HepG2 (cell line): Measurements from ENCODE around the gene ENO1. TPM values are rescaled to one million over a fixed set of nuclear protein-coding genes. Genes with fewer than 3 reads are reported as not detected.

ENCODE experiments used
- ATAC-seq: fragments of 200-7000 bp; cut with Tn5 transposase; 3 replicates; pipeline ENCODE4 v1.9.1; 2020; ENCODE audit warnings: mild to moderate bottlenecking, moderate library complexity
- BruUV-seq: library from RNA; stranded (reverse); fragments of 400-500 nt; replicated peaks from 2 replicates; lab custom pipeline; 2021; lab: Mats Ljungman, UMichigan
- CTCF ChIA-PET: fragments of 300-600 bp; formaldehyde crosslinking; extraction: SDS; loops from one replicate; lab custom pipeline; 2021; ENCODE audit warnings: low total read pairs, inconsistent platforms, low intra/inter-chr PET ratio; lab: Yijun Ruan, JAX
- POLR2A ChIA-PET: fragments of 350-600 bp; sonication (Branson Sonifier 250); formaldehyde crosslinking; loops from one replicate; lab custom pipeline; 2020; ENCODE audit warnings: antibody characterized with exemption, inconsistent platforms; lab: Yijun Ruan, JAX
- DNase-seq: peaks from one replicate; pipeline ENCODE4 v3.0.0-alpha.2; 2015; ENCODE audit warnings: low spot score
- FAIRE-seq: peaks from 3 replicates; lab custom pipeline; 2011; peaks lifted over from hg19 to GRCh38; lab: Jason Lieb, UNC
- H2AFZ ChIP-seq: one replicate; pipeline ENCODE4 v1.6.1; 2011; ENCODE audit warnings: low read length, inconsistent platforms
- H3K27ac ChIP-seq: fragments of 300-600 bp; 3 replicates; pipeline ENCODE4 v1.8.0; 2011; ENCODE audit warnings: mixed run types, mild to moderate bottlenecking, mixed read lengths, low read length, inconsistent platforms; ENCODE audit not compliant: insufficient read depth; ENCODE audit errors: extremely low read length
- H3K27me3 ChIP-seq, 2 experiments: fragments of 200-600 bp in 1 of 2; 2 replicates in 1 of 2; 3 replicates in 1 of 2; pipeline versions ENCODE4 v1.6.0 to v1.8.0; 2011; ENCODE audit warnings: low read length in 2 of 2, mild to moderate bottlenecking in 2 of 2, moderate library complexity in 2 of 2, inconsistent platforms in 1 of 2; ENCODE audit not compliant: insufficient read depth in 2 of 2, control insufficient read depth in 1 of 2
- H3K36me3 ChIP-seq, 2 experiments: fragments of 200-600 bp in 1 of 2; replicated peaks in 1 of 2; 2 replicates in 1 of 2; 3 replicates in 1 of 2; pipeline versions ENCODE4 v1.5.1 to v1.8.0; 2011; ENCODE audit warnings: low read length in 2 of 2, inconsistent platforms in 1 of 2; ENCODE audit not compliant: insufficient read depth in 2 of 2, control insufficient read depth in 1 of 2
- H3K4me1 ChIP-seq: 2 replicates; pipeline ENCODE4 v1.5.1; 2012; ENCODE audit warnings: low read length, inconsistent platforms; ENCODE audit not compliant: insufficient read depth
- H3K4me2 ChIP-seq: 2 replicates; pipeline ENCODE4 v1.6.0; 2011; ENCODE audit warnings: low read depth, low read length, inconsistent platforms
- H3K4me3 ChIP-seq, 3 experiments: fragments of 200-600 bp in 1 of 3; sonication (generic), shearing (Covaris generic) in 1 of 3; replicated peaks in 1 of 3; 2 replicates each; pipeline ENCODE4 v1.5.1; 2011 to 2016; ENCODE audit warnings: low read length in 3 of 3, inconsistent platforms in 2 of 3, low read depth in 2 of 3, mild to moderate bottlenecking in 2 of 3, control low read depth in 1 of 3, mixed read lengths in 1 of 3; ENCODE audit not compliant: insufficient read depth in 1 of 3
- H3K79me2 ChIP-seq: one replicate; pipeline ENCODE4 v1.6.1; 2011; ENCODE audit warnings: low read length, inconsistent platforms; ENCODE audit not compliant: insufficient read depth
- H3K9ac ChIP-seq: 2 replicates; pipeline ENCODE4 v1.6.0; 2011; ENCODE audit warnings: mild to moderate bottlenecking, low read depth, low read length, inconsistent platforms; ENCODE audit not compliant: insufficient read depth
- H3K9me3 ChIP-seq: 2 replicates; pipeline ENCODE4 v1.5.1; 2012; ENCODE audit warnings: mild to moderate bottlenecking, low read length
- H4K20me1 ChIP-seq: 2 replicates; pipeline ENCODE4 v1.6.0; 2011; ENCODE audit warnings: inconsistent platforms, mild to moderate bottlenecking, low read length, moderate library complexity; ENCODE audit not compliant: insufficient read depth
- MAX ChIP-seq: IDR thresholded peaks from 2 replicates; pipeline ENCODE4 v1.6.1; 2012; ENCODE audit warnings: inconsistent platforms
- MNT ChIP-seq: fragments of 450-650 bp; IDR thresholded peaks from 2 replicates; pipeline ENCODE4 v1.6.1; 2016
- SAP130 ChIP-seq: IDR thresholded peaks from 2 replicates; pipeline ENCODE4 v1.6.1; 2016; ENCODE audit warnings: low read depth
- WGBS: methylation state at CpG from one replicate; pipeline ENCODE4 v1.1.6; 2017; ENCODE audit warnings: low lambda C conversion rate; 5-methylcytosine and 5-hydroxymethylcytosine counted together
- in situ Hi-C: cut with HindIII; loops from 2 replicates; pipeline ENCODE4 v1.10.0; 2017; ENCODE audit warnings: low pct_unique_long_range_greater_than_20kb; ENCODE audit not compliant: extremely low pct_ligation_motif_present
- intact Hi-C: fragments of 100-400 bp; cut with micrococcal nuclease; formaldehyde crosslinking; loops from one replicate; pipeline ENCODE4 v1.10.0; 2022; ENCODE audit not compliant: unreplicated experiment
- polyA plus RNA-seq, 8 experiments: library from polyadenylated mRNA; depleted of rRNA in 3 of 8; stranded (reverse) in 7 of 8; unstranded in 1 of 8; fragments of >200 nt; fragmentation: Illumina TruSeq in 4 of 8; extraction: Trizol in 4 of 8; gene quantifications; 2 replicates each; pipeline versions ENCODE4 v1.2.1 to v1.2.3, GENCODE V29; 2011 to 2016; ENCODE audit warnings: low read depth in 4 of 8, missing spikeins in 1 of 8, mixed read lengths in 1 of 8; ENCODE audit not compliant: insufficient read depth in 1 of 8
- total RNA-seq, 5 experiments: library from RNA; depleted of rRNA; stranded (reverse); fragments of >200 nt; fragmentation: Illumina TruSeq; extraction: Trizol; gene quantifications; 2 replicates each; pipeline ENCODE4 v1.2.3, GENCODE V29; 2016; ENCODE audit warnings: low read depth in 1 of 5
- TF ChIP-seq, protein P1 (sequence below): sonication (generic); formaldehyde crosslinking; IDR thresholded peaks from 2 replicates; pipeline ENCODE4 v1.5.1; 2020; ENCODE audit warnings: mild to moderate bottlenecking, missing genetic modification reagents, moderate library complexity
- TF ChIP-seq, protein P2 (sequence below): sonication (generic); formaldehyde crosslinking; IDR thresholded peaks from 2 replicates; pipeline ENCODE4 v1.4.0; 2020; ENCODE audit warnings: missing genetic modification reagents, low read depth, mild to moderate bottlenecking, borderline replicate concordance

Gene ENO1
- total and polyA plus RNA-seq, 2 of the 13 experiments (the other 11 are each of a cell fraction or from before 2014, with no cell fraction given) = 1,559 to 3,103 TPM

GRCh38 chr1:8825985-8826481 lies 52.5 kb downstream of the ENO1 start:
- POLR2A ChIA-PET = interaction anchor here (1.5 kb wide), 1 partner anchor 8 kb away, joined by 10 read pairs; the partner anchor contains the start of gene RERE
- Histone ChIP-seq H3K9me3 (no peaks in the 10 kb centered on the region), H3K79me2 (no peaks in the 10 kb centered on the region), H4K20me1 (no peaks in the 10 kb centered on the region), H3K4me3 (peak overlapping the region in 2 of 3 experiments; percentile 22 to 26; a peak in 1 of 6 replicates), H3K4me2 (peak overlapping the region; percentile 50), H3K36me3 (no peaks in the 10 kb centered on the region), H3K9ac (no peak overlapping the region), H2AFZ (no peak overlapping the region), H3K27me3 (no peaks in the 10 kb centered on the region; a peak in 1 of 5 replicates)
- ATAC-seq = peak; percentile 51
- CTCF ChIA-PET = no interaction called here
- DNase-seq = no peak
- WGBS = 39% methylated on average over 10 of the region's 10 CpGs
- no TSS peak for BruUV-seq
- TF ChIP-seq MNT (peak; percentile 36; the same call in 1 of the 2 replicates), SAP130 (CRISPR knock-in tag) (0 out of 2 replicates have a peak, but pooled peaks have one; percentile 24), MAX (0 out of 2 replicates have a peak, but pooled peaks have one; percentile 30)
- TF ChIP-seq, protein P1, sequence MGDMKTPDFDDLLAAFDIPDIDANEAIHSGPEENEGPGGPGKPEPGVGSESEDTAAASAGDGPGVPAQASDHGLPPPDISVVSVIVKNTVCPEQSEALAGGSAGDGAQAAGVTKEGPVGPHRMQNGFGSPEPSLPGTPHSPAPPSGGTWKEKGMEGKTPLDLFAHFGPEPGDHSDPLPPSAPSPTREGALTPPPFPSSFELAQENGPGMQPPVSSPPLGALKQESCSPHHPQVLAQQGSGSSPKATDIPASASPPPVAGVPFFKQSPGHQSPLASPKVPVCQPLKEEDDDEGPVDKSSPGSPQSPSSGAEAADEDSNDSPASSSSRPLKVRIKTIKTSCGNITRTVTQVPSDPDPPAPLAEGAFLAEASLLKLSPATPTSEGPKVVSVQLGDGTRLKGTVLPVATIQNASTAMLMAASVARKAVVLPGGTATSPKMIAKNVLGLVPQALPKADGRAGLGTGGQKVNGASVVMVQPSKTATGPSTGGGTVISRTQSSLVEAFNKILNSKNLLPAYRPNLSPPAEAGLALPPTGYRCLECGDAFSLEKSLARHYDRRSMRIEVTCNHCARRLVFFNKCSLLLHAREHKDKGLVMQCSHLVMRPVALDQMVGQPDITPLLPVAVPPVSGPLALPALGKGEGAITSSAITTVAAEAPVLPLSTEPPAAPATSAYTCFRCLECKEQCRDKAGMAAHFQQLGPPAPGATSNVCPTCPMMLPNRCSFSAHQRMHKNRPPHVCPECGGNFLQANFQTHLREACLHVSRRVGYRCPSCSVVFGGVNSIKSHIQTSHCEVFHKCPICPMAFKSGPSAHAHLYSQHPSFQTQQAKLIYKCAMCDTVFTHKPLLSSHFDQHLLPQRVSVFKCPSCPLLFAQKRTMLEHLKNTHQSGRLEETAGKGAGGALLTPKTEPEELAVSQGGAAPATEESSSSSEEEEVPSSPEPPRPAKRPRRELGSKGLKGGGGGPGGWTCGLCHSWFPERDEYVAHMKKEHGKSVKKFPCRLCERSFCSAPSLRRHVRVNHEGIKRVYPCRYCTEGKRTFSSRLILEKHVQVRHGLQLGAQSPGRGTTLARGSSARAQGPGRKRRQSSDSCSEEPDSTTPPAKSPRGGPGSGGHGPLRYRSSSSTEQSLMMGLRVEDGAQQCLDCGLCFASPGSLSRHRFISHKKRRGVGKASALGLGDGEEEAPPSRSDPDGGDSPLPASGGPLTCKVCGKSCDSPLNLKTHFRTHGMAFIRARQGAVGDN = peak; percentile 29; the same call in 1 of the 2 replicates
- TF ChIP-seq, protein P2, sequence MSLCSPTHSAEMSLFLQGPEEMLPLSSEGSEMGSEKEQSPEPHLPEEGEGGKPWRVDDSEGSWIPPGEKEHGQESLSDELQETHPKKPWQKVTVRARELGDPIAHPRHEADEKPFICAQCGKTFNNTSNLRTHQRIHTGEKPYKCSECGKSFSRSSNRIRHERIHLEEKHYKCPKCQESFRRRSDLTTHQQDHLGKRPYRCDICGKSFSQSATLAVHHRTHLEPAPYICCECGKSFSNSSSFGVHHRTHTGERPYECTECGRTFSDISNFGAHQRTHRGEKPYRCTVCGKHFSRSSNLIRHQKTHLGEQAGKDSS (CRISPR knock-in tag) = no peak
- TF ChIP-seq, all 625 proteins: peak for 4
- Histone ChIP-seq H3K4me1 (peaks cover 87% of the 10 kb centered on the region), H3K27ac (no peak overlapping the region)
- intact Hi-C loops (no loop called here), in situ Hi-C loops (loop anchor here (25.0 kb wide), 1 partner anchor 264 kb away; no protein-coding TSS in a partner anchor)
- FAIRE-seq = no peak
